Measurements from ENCODE around the gene THEM5.
"Not testable (repeated sequence)": the region's sequence is repeated elsewhere in the genome, so short reads cannot be mapped to it uniquely, and the experiment has no call there.

Gene THEM5

DNA sequence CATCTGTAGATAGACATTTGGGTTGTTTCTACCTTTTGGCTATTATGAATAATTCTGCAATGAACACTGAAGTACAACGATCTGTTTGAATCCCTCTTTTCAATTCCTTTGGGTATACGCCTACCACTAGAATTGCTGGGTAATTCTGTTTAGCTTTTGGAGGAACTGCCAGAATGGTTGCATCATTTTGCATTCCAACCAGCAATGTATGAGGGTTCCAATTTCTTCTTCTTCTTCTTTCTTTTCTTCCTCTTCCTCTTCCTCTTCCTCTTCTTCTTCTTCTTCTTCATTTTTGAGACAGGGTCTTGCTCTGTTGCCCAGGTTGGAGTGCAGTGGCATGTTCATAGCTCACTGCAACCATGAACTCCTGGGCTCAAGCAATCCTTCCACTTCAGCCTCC lies 13.8 kb upstream of the THEM5 start:
- DNase-seq, result no peak

DNA sequence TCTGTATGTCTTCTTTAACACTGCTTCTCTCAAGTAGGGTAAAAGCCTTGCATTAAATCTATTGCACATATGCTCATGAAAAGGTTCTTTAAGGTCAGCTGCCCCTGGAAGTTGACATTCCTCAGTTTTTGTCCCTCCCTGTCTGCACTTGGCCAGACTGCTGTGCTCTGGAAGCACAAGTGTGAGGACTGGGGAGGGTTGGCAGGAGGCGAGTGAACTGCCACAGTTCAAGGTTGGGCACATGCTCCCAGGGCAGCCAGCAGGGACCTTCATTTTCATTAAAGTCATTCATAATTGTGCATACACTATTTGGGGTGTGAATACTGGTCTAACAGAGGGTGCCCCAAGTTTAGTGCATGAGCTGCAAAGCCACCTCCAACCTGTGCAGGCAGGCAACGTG lies 10.9 kb upstream of the THEM5 start:
- no peak for DNase-seq

DNA sequence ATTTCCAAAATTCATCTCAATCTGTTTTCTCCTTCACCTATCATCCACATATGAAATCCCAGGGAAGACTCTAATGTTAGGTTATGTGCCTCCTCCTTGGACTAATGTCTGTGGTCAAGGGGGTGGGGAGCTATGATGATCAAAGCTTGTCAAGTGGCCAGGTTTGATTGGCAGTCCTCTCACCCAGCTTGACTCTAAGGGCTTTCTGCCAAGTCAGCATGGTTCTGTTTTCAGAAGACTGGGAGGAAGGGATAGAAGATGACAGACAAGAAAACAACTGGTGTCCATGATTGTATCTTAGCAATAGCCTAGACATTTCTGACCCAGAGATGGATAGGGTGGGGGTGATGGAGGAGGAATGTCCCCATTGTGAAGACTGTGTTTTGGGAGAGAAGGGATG lies 9.1 kb upstream of the THEM5 start:
- DNase-seq, result no peak

DNA sequence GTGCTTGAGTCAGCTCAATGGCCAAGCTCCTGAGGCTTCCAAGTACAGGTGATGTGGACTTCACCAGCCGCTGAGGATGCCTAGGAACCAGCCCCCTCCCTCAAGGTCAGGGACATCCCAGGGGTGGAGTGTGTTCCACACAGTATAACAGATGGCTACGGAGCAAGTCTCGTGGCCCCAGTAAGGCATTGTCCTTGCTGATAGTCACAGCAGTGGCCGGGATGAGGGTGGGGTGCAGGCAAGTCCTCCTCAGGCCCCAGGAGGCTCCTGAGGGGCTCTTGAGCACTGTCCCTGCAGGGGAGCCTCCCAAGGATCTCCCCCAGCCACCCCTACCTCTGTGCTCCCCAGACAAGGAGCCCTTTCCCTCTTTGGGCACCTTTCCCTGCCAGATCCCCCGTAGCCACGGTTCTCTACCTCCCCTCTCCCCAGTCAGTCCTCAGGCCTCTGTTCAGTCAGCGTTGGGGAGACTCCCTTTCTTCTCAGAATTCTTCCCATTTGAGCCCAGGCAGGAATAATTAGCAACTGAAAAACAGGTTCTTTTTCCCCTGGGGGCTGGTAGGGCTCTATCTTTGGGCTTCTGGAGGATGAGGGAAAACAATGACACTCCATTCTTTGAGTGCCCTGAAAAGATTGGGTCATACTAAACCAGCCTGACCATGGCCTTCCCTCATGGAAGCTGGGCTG lies 7.1 kb upstream of the THEM5 start:
- no peak for DNase-seq

DNA sequence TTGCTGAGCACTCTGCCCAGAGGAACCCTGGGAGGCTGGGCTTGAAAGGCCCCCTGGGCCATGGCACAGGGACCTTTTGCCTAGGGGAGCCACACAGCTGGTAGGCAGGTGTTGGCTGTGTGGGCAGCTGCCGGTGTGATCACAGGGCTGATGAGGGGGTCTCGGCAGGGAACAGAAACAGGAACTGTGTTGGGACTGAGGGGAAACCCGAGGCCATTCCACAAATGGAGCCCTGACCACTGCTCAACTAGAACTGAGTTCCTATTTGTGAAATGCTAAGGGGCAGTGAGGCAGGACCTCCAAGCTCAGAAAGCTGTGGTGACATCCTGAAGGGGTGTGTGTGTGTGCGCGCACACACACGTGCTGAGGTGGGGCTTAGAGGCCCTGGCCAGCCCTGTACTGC lies 6.4 kb upstream of the THEM5 start:
- DNase-seq, result no peak

DNA sequence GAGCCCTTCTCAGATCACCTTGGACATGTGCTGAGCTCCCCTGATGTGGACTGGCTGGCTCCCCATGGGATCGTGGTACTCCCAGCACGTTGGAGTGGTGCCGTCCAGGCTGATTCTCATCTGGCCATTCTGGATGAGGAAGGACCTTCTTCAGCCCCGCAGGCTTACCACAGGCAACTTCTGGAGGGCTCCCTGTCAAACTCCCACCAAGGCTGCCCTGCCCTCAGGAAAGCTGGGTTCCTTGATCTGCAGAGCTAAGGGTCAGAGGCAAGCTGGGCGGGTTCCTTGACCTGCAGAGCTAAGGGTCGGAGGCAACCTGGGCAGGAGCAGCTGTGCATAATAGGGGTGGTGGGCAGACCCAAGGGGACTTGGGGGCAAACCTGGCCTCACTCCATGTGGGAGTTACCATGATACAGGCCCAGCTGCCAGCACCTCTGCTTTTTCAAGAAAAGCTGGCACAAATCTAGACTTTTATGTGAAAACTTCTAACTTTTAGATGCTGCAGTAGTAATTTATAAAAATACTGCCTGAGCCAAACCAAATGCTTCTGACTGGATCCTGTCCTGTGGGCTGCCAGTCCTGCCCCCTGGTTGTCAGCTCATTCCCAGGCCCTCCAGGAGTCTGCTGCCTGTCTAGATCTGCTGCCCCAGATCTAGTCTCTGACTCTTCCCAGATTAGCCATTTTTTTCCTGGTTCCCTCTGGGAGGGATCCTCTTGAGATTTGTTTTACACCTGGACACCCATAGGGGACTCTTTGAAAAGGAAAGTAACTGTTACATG lies 5.6 kb upstream of the THEM5 start:
- DNase-seq, result no peak

DNA sequence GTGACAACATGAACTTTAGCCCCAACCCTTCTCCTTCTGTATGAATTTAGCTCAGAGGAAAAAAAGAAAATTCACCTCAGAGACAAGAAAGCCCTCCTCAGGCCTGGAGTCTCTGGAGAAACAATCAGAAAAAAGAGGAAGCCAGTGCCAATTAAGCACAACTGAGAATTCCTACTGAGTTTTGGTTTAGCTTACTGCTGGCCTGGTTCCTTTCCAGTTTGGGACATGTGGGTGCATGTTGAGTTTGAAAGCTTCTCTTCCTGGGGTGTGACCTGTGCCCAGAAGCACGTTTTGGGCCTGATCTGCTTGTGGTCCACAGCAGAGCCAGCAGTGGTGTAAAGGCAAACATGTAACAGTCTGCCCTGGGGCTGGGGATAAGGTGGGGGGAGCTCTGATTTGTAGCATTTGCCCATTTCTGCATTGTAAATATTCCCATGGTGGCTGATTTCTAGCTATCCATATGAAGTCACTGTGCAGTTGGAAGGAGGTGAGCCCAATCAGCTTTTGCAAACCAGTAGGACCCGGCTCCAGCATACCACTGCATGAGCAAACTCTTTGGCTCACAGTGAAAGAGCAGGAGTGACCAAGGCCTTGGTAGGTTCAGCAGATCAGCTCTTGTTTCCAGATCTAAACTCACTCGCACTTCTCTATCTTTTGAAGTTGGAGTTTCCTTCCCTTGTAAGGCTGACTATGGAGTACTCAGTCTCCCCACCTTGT lies 4.7 kb upstream of the THEM5 start:
- no peak for DNase-seq

DNA sequence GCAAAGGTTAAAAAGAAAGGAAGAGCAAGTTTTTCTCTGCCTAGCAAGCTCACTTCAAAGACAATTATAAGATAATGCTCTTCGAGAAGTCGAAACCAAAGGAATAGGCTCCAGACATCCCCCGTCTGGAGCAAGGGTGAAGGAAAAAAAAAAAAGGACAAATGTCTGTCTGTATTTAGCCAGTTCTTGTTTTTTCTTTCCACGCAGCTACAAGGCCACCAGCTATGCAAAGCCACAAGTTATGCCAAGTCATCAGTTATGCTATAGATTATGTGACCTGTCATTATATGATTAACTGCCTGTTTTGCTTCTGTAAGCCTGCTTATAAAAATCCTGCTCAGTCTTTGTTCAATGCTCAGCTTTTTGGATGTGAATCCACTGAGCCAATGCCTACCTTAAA lies 2.4 kb upstream of the THEM5 start:
- no peak for DNase-seq

DNA sequence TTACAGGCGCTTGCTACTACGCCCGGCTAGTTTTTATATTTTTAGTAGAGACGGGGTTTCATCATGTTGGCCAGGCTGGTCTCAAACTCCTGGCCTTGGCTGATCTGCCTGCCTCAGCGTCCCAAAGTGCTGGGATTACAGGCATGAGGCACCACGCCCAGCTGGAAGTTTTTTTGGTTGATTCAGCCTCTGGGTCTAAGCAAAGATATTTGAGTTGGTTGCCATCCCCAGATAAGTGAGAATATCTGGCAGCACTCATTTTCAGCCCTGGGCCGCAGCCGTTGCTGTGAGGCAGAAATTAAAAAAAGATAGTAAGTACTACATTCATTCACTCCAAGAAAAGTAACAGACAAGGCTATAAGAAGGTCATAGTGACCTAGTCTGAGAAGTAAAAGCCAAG lies 2.0 kb upstream of the THEM5 start:
- not testable (repeated sequence) for DNase-seq

DNA sequence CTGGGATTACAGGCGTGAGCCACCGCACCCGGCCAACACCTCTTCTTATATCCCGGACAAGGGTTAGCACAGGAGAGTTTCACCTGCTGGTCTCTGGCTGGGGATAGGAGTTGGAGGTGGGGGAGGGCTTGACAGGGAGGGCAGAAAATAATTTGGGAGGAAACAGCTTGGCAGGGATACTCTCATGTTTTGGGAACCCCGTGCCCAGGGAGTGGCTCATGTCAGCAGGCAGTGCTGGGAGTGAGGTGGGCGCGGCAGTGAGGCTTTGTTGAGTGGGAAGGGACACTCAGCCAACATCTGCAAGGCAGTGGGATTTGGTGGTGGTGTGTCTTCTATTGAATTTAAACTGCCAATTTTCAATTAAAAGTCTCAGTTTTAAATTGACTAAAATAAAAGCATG lies 1.1 kb upstream of the THEM5 start:
- DNase-seq, result no peak

DNA sequence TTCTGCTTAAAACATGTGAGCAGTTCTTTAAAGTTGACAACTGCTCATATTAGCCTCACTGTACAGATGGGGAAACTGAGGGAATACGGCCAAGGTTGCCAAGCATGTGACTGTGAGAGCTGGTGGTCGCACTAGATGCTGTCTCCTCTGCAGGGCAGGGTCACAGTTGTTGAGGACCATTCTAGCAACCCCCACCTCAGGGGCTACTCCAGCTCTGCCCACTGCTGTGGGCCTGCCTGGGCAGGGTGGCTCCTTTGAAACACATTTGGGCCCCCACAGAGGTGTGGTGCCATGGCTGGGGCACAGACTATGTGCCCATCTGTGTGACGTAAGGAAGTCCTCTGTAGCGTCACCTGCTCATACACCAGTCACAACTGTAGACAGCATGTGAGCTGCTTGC lies 779 bp downstream of the THEM5 start:
- DNase-seq, result no peak

DNA sequence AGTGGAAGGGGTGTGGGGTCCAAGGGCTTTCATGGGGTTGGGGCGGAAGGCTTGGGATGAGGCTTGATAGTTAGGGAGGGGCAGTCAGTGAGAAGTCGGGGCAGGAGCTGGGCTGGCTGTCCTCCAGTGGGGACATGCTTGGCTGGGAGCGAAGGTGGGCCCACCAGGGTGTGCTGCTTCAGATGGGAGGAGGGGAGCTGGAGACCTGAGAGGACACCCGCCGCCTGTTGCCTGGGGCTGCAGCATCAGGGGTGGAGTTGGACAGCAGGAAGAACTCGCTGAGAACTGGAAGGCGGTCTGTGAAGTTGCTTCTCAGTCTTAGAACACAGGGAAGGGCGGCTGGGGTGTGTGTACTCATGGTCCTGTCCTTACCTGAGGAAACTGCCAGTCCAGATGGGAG lies 1.6 kb downstream of the THEM5 start:
- no peak for DNase-seq

DNA sequence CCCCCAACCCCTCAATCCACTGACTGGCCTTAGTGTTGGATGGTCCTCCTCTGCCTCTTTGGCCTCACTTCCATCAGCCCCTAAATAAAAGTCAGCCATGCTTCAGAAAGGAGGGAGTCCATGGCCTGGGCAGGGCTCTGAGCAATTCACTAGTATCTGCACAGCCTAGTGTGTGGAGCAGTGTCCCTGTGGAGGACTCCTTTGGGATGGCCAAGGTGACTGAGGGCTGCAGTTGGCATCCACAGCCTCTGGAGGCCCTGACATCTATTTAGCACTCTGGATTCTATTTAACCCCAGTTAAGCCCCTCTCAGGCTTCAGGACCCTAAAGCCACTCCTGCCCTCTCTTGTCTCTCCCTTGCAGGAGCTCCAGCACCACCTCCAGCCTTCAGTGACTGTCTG lies 3.6 kb downstream of the THEM5 start:
- DNase-seq, result no peak

DNA sequence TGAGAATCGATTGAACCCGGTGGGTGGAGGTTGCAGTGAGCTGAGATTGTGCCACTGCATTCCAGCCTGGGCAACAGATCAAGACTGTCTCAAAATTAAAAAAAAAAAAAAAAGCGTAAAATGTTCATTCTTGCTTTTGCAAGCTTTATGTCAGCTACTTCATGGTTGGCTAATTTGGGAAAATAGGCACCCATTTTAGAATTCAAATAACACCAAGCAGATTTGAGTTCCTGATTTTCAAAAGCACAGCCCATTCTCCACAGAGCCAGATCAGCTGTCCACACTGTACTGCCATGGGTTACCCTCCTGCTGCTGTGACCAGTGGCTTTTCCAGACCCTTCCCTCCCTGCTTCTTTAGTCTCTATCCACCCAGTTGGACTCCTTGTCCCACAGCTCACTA lies 4.4 kb downstream of the THEM5 start:
- DNase-seq, result no peak

DNA sequence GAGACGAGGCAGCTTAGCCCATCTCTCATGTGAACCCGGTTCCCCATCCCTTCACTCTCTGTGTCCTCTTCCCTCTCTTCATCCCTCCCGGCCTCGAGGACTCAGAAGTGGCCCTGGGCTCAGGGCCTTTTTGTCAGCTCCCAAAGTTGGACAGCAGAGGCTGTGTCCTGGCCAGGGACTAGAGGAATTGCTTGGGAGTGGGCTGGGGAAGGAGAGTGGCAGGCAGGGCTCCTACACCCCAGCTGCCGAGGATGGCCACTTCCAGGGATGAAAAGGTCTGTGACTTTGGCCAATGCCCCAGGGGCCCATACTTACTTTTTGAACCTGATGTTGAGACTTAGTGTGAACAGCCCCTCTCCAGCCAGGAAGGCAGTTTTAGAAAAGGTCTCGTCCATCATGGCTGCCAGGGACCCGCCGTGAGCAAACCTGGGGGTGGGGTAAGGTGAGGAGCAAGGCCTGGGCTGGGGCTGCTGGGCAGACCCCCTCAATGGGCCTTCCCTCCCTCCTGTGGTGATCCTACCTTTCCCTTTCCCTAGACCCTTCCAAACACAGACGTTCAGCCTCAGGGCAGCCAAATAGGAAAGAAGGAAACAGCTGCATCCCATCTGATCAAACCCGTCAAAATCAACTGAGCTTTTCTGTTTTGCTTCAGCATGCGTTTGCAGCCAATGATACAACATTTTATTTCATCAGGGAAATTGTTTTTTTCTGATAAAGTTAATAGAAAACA lies 5.5 kb downstream of the THEM5 start:
- no peak for DNase-seq

DNA sequence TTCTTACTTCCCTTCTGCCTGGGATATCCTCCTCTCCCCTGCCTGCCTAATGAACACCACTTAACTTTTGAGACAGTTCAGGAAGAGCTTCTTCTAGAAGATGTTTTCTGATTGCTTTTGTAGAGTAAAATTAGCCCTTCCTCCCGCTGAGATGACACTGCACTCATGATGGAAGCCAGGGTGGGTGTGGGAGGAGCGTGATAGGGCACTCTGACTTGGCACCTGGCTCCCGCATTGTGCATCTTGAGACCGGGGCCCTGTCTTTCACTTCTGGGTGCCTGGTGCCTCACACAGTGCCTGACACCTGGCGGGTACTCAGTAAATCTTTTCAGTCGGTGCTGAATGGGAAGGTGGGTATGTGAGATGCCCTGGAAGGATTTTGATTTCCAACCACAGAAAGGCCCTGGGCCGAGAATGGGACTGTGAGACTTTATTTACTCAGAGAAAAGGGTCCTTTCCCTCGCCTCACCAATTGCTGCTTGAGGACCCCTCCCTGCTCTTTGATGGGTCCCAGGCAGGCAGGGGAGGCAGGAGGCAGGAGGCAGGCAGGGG lies 6.8 kb downstream of the THEM5 start:
- DNase-seq, result no peak

DNA sequence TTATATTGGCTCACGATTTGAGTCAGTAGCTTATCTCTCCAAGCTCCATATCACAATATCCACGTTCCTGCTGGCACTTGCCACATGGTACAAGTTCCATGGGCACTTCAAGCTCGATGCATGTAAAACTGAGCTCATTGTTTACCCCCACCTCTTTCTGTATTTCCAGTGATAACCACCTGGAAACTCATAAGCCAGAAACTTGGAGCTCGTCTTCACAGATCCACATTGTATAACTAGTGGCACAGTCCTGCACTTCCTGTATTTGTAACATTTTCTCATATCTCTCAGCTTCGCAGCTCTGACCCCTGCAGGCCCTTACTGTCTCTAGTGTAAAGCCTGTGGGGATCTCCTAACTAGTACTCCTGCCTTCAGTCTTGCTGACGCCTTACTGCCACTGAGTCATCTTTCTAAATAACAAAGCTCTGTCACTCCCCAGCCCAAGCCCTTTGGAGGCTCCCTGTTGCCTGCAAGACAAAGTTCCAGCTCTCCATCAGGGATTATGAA lies 7.4 kb downstream of the THEM5 start:
- DNase-seq, result no peak

DNA sequence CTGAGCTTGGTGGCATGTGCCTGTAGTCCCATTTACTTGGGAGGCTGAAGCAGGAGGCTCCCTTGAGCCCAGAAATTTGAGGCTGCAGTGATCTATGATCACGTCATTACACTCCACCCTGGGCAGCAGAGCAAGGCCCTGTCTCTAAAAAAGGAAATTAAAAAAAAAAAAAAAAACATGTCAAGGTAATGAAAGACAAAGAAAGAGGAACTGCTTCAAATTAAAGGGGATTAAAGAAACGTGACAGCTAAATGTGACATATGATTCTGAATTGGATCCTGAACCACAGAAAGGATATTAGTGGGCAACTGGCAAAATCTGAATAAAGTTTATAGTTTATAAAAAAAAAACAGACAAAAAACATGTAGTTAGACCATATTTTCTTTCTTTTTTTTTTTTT lies 10.1 kb downstream of the THEM5 start:
- no peak for DNase-seq

DNA sequence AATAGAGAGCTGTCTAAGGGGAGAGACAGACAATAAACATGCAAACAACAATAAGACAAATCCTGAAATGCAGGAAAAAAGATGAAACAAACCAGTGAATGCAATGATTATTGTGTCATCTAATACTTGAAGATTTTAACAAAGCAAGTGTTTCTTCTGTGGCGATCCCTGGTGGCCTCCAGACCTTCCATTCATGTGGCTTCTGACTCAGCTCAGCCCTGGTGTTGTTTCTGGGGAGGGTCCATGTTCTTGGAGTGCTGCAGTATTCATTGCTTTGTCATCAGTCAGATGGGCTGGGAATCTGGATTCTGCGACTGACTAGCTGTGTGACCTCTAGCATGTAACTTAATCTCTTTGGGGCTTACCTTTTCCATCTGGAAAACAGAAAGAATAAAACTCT lies 12.4 kb downstream of the THEM5 start:
- no peak for DNase-seq

DNA sequence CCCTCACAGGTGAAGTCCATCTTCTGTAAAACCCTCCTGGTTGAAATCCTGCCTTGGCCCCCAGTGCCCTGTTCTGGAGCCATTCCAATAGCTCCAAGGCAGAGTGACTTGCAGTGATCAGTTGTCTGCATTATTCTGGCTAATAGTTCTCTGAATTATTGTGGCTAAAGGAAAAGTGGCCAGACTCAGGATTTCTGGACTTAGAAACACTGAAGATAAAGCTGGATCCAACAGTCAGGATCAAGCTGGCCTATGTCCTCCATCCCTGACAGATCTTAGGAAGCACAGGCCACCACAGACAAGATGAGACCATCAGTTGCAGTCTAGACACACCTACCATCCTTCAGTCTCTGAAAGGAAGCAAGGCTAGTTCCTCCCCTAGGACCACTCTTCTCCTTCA lies 13.1 kb downstream of the THEM5 start:
- no peak for DNase-seq

DNA sequence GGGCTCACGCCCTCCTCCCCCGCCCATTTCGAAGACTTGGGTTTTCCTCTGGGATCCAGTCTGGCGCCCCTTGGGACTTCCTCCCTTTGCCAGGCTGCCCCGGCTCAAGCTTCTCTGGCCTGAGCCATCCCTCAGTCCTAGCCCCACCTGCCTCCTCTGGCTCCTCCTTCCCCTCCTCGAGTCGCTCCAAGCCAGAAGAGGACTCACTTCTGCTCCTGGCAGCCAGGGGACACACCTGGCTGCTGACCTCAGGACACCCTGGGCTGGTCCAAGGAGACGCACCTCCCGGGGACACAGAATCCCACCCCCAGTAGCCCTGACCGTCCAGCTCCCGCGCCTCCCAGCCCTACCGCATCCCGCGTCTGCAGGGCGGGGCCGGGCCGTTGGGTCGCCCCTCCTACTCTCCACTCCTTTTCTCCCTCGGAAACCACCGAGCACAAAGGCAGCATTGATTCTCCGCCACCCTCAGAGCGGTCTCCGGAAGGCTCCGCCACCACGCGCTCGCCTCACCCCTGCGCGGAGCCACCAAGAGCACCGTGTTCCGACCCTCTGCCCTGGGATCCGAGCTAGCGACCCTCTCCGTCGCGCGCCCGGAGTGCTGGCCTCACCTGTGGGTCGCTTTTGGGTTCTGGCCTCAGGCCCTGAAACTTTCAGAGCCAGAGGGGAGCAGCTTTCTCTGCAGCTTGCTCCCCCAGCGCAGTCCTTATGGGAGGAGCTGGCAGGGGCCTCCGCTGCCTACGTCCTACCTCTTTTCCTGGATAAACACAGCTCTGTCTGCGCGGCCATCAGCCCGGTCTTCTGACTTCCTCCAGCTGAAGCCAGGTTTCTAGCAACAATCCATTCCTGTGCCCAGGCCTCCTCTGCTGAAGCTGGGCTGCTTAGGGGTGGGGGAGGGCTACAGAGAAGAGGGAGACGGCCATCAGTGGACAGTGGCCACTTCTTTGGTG lies 13.8 kb downstream of the THEM5 start, which contains the start of gene C2CD4D:
Gene C2CD4D (minus strand): TSS at position 364 of the 947 bp plus-strand sequence. CDS start 831 bp downstream, outside the sequence.
- peak; percentile 60 for DNase-seq

DNA sequence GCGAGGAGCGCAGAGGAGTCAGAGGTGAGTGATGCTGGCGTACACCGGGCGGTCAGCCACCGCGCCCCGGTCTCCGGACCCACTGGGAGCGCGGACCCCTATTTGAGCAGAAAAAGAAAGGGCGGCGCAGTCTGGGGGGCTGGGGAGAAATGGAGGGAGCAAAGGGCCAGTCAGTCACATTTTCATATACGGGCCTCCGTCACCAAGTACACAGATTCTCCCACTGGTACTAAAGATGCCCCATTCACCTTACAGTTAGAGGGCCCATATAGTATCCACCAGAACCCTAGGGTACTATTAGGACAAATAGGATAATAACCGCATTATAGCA lies 14.5 kb downstream of the THEM5 start:
- DNase-seq, result no peak

Measured in activated gamma-delta T cell treated with Interleukin-2 at 50 U/mL for 16 hours (primary cell).